SK-N-SH treated with all-trans-retinoic acid at 6 μM for 48 hours (cell line): ENCODE measurements around the gene MYT1.

ENCODE experiments used
- ATAC-seq: fragments of 200-7000 bp; cut with Tn5 transposase; 3 replicates; pipeline ENCODE4 v1.9.1; 2020; ENCODE audit warnings: mild to moderate bottlenecking, moderate library complexity
- ARNTL ChIP-seq: fragments of 450-650 bp; formaldehyde crosslinking; IDR thresholded peaks from 2 replicates; pipeline ENCODE4 v1.5.0; 2020; ENCODE audit warnings: low read depth, mild to moderate bottlenecking, moderate library complexity, borderline replicate concordance
- BACH2 ChIP-seq: fragments of 250-450 bp; sonication (Bioruptor Pico); IDR thresholded peaks from 2 replicates; pipeline ENCODE4 v1.9.0; 2021; ENCODE audit warnings: mild to moderate bottlenecking, borderline replicate concordance
- CREB5 ChIP-seq: fragments of 250-450 bp; sonication (Bioruptor Pico); IDR thresholded peaks from 2 replicates; pipeline ENCODE4 v1.5.1; 2020; ENCODE audit warnings: low read depth, mild to moderate bottlenecking, moderate library complexity
- CSDC2 ChIP-seq: fragments of 250-450 bp; sonication (Bioruptor Pico); IDR thresholded peaks from 2 replicates; pipeline ENCODE4 v1.5.0; 2020; ENCODE audit warnings: mild to moderate bottlenecking, moderate library complexity
- ESRRG ChIP-seq: fragments of 250-450 bp; sonication (Bioruptor Pico); IDR thresholded peaks from 2 replicates; pipeline ENCODE4 v1.6.1; 2021; ENCODE audit warnings: mild to moderate bottlenecking
- ISL1 ChIP-seq: fragments of 250-450 bp; sonication (Bioruptor Pico); IDR thresholded peaks from 2 replicates; pipeline ENCODE4 v2.1.2; 2022; ENCODE audit warnings: mild to moderate bottlenecking, moderate library complexity
- OSR1 ChIP-seq: fragments of 250-450 bp; sonication (Bioruptor Pico); IDR thresholded peaks from 2 replicates; pipeline ENCODE4 v1.8.0; 2022; ENCODE audit warnings: moderate library complexity, mild to moderate bottlenecking, inconsistent platforms
- PATZ1 ChIP-seq: fragments of 250-450 bp; sonication (Bioruptor Pico); IDR thresholded peaks from 2 replicates; pipeline ENCODE4 v1.8.0; 2020; ENCODE audit warnings: mild to moderate bottlenecking, moderate library complexity, borderline replicate concordance
- POU6F1 ChIP-seq: fragments of 250-450 bp; sonication (Bioruptor Pico); IDR thresholded peaks from 2 replicates; pipeline ENCODE4 v1.8.0; 2021; ENCODE audit warnings: low read depth, mild to moderate bottlenecking, moderate library complexity, borderline replicate concordance
- PPARA ChIP-seq: fragments of 250-450 bp; sonication (Bioruptor Pico); IDR thresholded peaks from 2 replicates; pipeline ENCODE4 v1.5.0; 2020; ENCODE audit warnings: mild to moderate bottlenecking, borderline replicate concordance
- RARB ChIP-seq: fragments of 250-450 bp; sonication (Bioruptor Pico); IDR thresholded peaks from 2 replicates; pipeline ENCODE4 v1.8.0; 2021; ENCODE audit warnings: mild to moderate bottlenecking, moderate library complexity
- SNAI2 ChIP-seq: fragments of 250-450 bp; sonication (Bioruptor Pico); IDR thresholded peaks from 2 replicates; pipeline ENCODE4 v1.5.0; 2020; ENCODE audit warnings: mild to moderate bottlenecking, moderate library complexity
- TCF4 ChIP-seq: fragments of 250-450 bp; sonication (Bioruptor Pico); IDR thresholded peaks from 2 replicates; pipeline ENCODE4 v1.8.0; 2021; ENCODE audit warnings: mild to moderate bottlenecking, moderate library complexity, borderline replicate concordance
- TOX ChIP-seq: fragments of 250-450 bp; sonication (Bioruptor Pico); IDR thresholded peaks from 2 replicates; pipeline ENCODE4 v1.8.0; 2021; ENCODE audit warnings: mild to moderate bottlenecking, moderate library complexity, borderline replicate concordance
- ZC3H10 ChIP-seq: fragments of 250-450 bp; sonication (Bioruptor Pico); IDR thresholded peaks from 2 replicates; pipeline ENCODE4 v1.5.1; 2021; ENCODE audit warnings: mild to moderate bottlenecking, moderate library complexity
- ZFP3 ChIP-seq: fragments of 250-450 bp; sonication (Bioruptor Pico); IDR thresholded peaks from 2 replicates; pipeline ENCODE4 v1.5.0; 2020; ENCODE audit warnings: mild to moderate bottlenecking, moderate library complexity
- ZFP30 ChIP-seq: fragments of 450-650 bp; formaldehyde crosslinking; IDR thresholded peaks from 2 replicates; pipeline ENCODE4 v1.5.0; 2022; ENCODE audit warnings: mild to moderate bottlenecking, moderate library complexity
- ZNF565 ChIP-seq: fragments of 450-650 bp; formaldehyde crosslinking; conservative IDR thresholded peaks from 2 replicates; pipeline ENCODE4 v1.5.0; 2020; ENCODE audit warnings: low read depth, mild to moderate bottlenecking, moderate library complexity
- ZNF70 ChIP-seq: fragments of 450-650 bp; formaldehyde crosslinking; IDR thresholded peaks from 2 replicates; pipeline ENCODE4 v1.5.0; 2020; ENCODE audit warnings: mild to moderate bottlenecking, moderate library complexity
- ZNF8 ChIP-seq: fragments of 450-650 bp; formaldehyde crosslinking; IDR thresholded peaks from 2 replicates; pipeline ENCODE4 v1.5.0; 2020; ENCODE audit warnings: mild to moderate bottlenecking, moderate library complexity
- TF ChIP-seq, protein P1 (sequence below): fragments of 250-450 bp; sonication (Bioruptor Pico); IDR thresholded peaks from 2 replicates; pipeline ENCODE4 v1.5.0; 2020; ENCODE audit warnings: mild to moderate bottlenecking, moderate library complexity
- TF ChIP-seq, protein P2 (sequence below): fragments of 250-450 bp; sonication (Bioruptor Pico); IDR thresholded peaks from 2 replicates; pipeline ENCODE4 v1.5.1; 2021; ENCODE audit warnings: mild to moderate bottlenecking, moderate library complexity

Gene MYT1

GRCh38 chr20:64160526-64161355 lies 3.5 kb upstream of the MYT1 start:
- TF ChIP-seq ZNF8 (CRISPR knock-in tag) (no peak), ISL1 (CRISPR knock-in tag) (no peak), ZNF70 (no peak), OSR1 (CRISPR knock-in tag) (no peak), PATZ1 (no peak), ZFP3 (CRISPR knock-in tag) (no peak), ZFP30 (no peak), POU6F1 (CRISPR knock-in tag) (no peak), ARNTL (CRISPR knock-in tag) (no peak), CSDC2 (CRISPR knock-in tag) (no peak), ESRRG (CRISPR knock-in tag) (no peak), TCF4 (CRISPR knock-in tag) (no peak), TOX (CRISPR knock-in tag) (no peak), CREB5 (CRISPR knock-in tag) (no peak), BACH2 (CRISPR knock-in tag) (no peak), PPARA (no peak)
- TF ChIP-seq, protein P1, sequence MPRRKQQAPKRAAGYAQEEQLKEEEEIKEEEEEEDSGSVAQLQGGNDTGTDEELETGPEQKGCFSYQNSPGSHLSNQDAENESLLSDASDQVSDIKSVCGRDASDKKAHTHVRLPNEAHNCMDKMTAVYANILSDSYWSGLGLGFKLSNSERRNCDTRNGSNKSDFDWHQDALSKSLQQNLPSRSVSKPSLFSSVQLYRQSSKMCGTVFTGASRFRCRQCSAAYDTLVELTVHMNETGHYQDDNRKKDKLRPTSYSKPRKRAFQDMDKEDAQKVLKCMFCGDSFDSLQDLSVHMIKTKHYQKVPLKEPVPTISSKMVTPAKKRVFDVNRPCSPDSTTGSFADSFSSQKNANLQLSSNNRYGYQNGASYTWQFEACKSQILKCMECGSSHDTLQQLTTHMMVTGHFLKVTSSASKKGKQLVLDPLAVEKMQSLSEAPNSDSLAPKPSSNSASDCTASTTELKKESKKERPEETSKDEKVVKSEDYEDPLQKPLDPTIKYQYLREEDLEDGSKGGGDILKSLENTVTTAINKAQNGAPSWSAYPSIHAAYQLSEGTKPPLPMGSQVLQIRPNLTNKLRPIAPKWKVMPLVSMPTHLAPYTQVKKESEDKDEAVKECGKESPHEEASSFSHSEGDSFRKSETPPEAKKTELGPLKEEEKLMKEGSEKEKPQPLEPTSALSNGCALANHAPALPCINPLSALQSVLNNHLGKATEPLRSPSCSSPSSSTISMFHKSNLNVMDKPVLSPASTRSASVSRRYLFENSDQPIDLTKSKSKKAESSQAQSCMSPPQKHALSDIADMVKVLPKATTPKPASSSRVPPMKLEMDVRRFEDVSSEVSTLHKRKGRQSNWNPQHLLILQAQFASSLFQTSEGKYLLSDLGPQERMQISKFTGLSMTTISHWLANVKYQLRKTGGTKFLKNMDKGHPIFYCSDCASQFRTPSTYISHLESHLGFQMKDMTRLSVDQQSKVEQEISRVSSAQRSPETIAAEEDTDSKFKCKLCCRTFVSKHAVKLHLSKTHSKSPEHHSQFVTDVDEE (CRISPR knock-in tag), result no peak
- TF ChIP-seq, protein P2, sequence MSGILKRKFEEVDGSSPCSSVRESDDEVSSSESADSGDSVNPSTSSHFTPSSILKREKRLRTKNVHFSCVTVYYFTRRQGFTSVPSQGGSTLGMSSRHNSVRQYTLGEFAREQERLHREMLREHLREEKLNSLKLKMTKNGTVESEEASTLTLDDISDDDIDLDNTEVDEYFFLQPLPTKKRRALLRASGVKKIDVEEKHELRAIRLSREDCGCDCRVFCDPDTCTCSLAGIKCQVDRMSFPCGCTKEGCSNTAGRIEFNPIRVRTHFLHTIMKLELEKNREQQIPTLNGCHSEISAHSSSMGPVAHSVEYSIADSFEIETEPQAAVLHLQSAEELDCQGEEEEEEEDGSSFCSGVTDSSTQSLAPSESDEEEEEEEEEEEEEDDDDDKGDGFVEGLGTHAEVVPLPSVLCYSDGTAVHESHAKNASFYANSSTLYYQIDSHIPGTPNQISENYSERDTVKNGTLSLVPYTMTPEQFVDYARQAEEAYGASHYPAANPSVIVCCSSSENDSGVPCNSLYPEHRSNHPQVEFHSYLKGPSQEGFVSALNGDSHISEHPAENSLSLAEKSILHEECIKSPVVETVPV (CRISPR knock-in tag), result no peak
- TF ChIP-seq, all 23 proteins: peak for 0
- no peak for ATAC-seq

GRCh38 chr20:64161356-64162238 lies 2.7 kb upstream of the MYT1 start:
- no peak for ATAC-seq
- no peak for TF ChIP-seq CREB5 (CRISPR knock-in tag)
- TF ChIP-seq ZFP30, result no peak
- no peak for TF ChIP-seq ZFP3 (CRISPR knock-in tag)
- TF ChIP-seq ZNF70, result no peak
- no peak for TF ChIP-seq SNAI2 (CRISPR knock-in tag)
- TF ChIP-seq RARB (CRISPR knock-in tag), result no peak
- TF ChIP-seq ISL1 (CRISPR knock-in tag), result no peak
- TF ChIP-seq POU6F1 (CRISPR knock-in tag), result no peak
- TF ChIP-seq ZNF565 (CRISPR knock-in tag), result no peak
- TF ChIP-seq BACH2 (CRISPR knock-in tag), result no peak
- no peak for TF ChIP-seq ZC3H10 (CRISPR knock-in tag)
- no peak for TF ChIP-seq TOX (CRISPR knock-in tag)
- TF ChIP-seq, protein P2 (CRISPR knock-in tag), result no peak
